HL-60 (cell line): ENCODE measurements around the gene ATP6V1C2.

ENCODE experiments used
- CTCF ChIP-seq: IDR thresholded peaks from one replicate; pipeline ENCODE4 v1.5.1; 2011; ENCODE audit warnings: low read length, control low read depth, inconsistent platforms; ENCODE audit not compliant: insufficient read depth
- POLR2AphosphoS5 ChIP-seq: IDR thresholded peaks from 2 replicates; pipeline ENCODE4 v1.6.1; 2012; ENCODE audit warnings: low read depth

- no peak for TF ChIP-seq POLR2AphosphoS5
- TF ChIP-seq CTCF, result no peak
Measured at GRCh38 chr2:10798783-10799182, 77.4 kb downstream of the ATP6V1C2 start.
